T-helper 1 cell (primary cell): ENCODE results near the gene TMEM35A.
"Not testable (repeated sequence)": the region's sequence is repeated elsewhere in the genome, so short reads cannot be mapped to it uniquely, and the experiment has no call there.

ENCODE experiments used
- DNase-seq, 5 donors: peaks; one replicate each; pipeline ENCODE4 v3.0.0-alpha.2; 2012 to 2020
- total RNA-seq, 4 donors: gene quantifications; one replicate each; lab custom pipeline; 2026; lab: John Stamatoyannopoulos, UW

TMEM35A gene
- 0 reads per million in 4 donors for total RNA-seq

- DNase-seq, result no peak
Observed at GRCh38 chrX:101078716-101079598, at the start of gene TMEM35A. Gene TMEM35A, plus strand, starts transcription at chrX:101078879. Its CDS starts 124 bp downstream, at chrX:101079003.

GRCh38 chrX:101029665-101030064, 49.0 kb upstream of the TMEM35A start:
- no peak for DNase-seq

- DNase-seq, result no peak
Observed at GRCh38 chrX:101037231-101037630, 41.4 kb upstream of the TMEM35A start.

- DNase-seq, result peak in 1 of 5 donors; percentile 18
Observed at GRCh38 chrX:101040197-101040596, 38.5 kb upstream of the TMEM35A start.

- no peak for DNase-seq
Observed at GRCh38 chrX:101051153-101051548, 27.5 kb upstream of the TMEM35A start.

GRCh38 chrX:101051549-101052302, 27.0 kb upstream of the TMEM35A start, which contains the start of gene TRMT2B:
Gene TRMT2B, minus strand, starts transcription at chrX:101052111. Its CDS starts 9,822 bp downstream, at chrX:101042289.
- peak; percentile 52 to 85 (median 67) for DNase-seq

- not testable (repeated sequence) for DNase-seq
Observed at GRCh38 chrX:101056551-101056950, 22.1 kb upstream of the TMEM35A start.

- DNase-seq, result peak in 1 of 5 donors; percentile 50
Observed at GRCh38 chrX:101057093-101057714, 21.5 kb upstream of the TMEM35A start.

- DNase-seq, result no peak
Observed at GRCh38 chrX:101062176-101062575, 16.5 kb upstream of the TMEM35A start.

- DNase-seq, result no peak
Observed at GRCh38 chrX:101071582-101071981, 7.1 kb upstream of the TMEM35A start.

- DNase-seq, result no peak
Observed at GRCh38 chrX:101079736-101080270, 1.1 kb downstream of the TMEM35A start.

GRCh38 chrX:101080326-101081124, 1.8 kb downstream of the TMEM35A start:
- no peak for DNase-seq

GRCh38 chrX:101081231-101081630, 2.6 kb downstream of the TMEM35A start:
- no peak for DNase-seq

- no peak for DNase-seq
Observed at GRCh38 chrX:101091817-101092216, 13.1 kb downstream of the TMEM35A start.

- peak; percentile 85 to 96 (median 89) for DNase-seq
Observed at GRCh38 chrX:101097546-101098453, 19.1 kb downstream of the TMEM35A start, which contains the start of gene CENPI. Gene CENPI, plus strand, starts transcription at chrX:101098204. Its CDS starts 2,867 bp downstream, at chrX:101101071.

- no peak for DNase-seq
Observed at GRCh38 chrX:101108284-101108683, 29.6 kb downstream of the TMEM35A start.

GRCh38 chrX:101117701-101118100, 39.0 kb downstream of the TMEM35A start:
- no peak for DNase-seq

GRCh38 chrX:101136235-101136634, 57.6 kb downstream of the TMEM35A start:
- no peak for DNase-seq
